Ishikawa (cell line): ENCODE measurements around the gene WSB1.

Source experiments
- EGR1 ChIP-seq: IDR thresholded peaks from 2 replicates; pipeline ENCODE4 v1.6.1; 2012
- EP300 ChIP-seq: IDR thresholded peaks from 2 replicates; pipeline ENCODE4 v1.6.1; 2012; ENCODE audit warnings: borderline replicate concordance
- TAF1 ChIP-seq: IDR thresholded peaks from 2 replicates; pipeline ENCODE4 v1.6.1; 2012; ENCODE audit warnings: low read depth, mild to moderate bottlenecking
- YY1 ChIP-seq: IDR thresholded peaks from 2 replicates; pipeline ENCODE4 v1.6.1; 2012; ENCODE audit warnings: low read depth
- ZBTB7A ChIP-seq: IDR thresholded peaks from 2 replicates; pipeline ENCODE4 v1.6.1; 2012; ENCODE audit warnings: low read depth
- TF ChIP-seq, protein P1 (sequence below): IDR thresholded peaks from 2 replicates; pipeline ENCODE4 v1.6.1; 2012; ENCODE audit warnings: low read depth, mild to moderate bottlenecking

DNA sequence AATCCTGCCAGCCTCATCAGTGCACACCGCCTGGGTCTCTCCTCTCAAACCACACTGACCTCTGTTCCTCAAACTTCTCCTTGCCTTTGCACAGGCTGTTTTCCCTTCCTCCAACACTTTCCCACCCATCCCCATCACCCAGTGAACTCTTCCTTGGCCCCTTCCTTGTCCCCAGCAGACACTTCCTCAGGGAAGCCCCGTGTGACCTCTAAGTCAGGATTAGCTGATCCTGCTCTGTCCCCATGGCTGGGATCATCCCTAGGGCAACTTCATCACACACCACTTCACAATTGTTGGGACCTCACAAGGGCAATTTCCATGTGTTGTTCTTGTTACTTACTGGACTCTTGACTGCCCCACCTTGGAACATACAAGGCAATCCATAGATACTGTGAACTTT, 67.8 kb downstream of the WSB1 start:
- TF ChIP-seq YY1, result no peak
- TF ChIP-seq ZBTB7A, result no peak
- TF ChIP-seq, protein P1, sequence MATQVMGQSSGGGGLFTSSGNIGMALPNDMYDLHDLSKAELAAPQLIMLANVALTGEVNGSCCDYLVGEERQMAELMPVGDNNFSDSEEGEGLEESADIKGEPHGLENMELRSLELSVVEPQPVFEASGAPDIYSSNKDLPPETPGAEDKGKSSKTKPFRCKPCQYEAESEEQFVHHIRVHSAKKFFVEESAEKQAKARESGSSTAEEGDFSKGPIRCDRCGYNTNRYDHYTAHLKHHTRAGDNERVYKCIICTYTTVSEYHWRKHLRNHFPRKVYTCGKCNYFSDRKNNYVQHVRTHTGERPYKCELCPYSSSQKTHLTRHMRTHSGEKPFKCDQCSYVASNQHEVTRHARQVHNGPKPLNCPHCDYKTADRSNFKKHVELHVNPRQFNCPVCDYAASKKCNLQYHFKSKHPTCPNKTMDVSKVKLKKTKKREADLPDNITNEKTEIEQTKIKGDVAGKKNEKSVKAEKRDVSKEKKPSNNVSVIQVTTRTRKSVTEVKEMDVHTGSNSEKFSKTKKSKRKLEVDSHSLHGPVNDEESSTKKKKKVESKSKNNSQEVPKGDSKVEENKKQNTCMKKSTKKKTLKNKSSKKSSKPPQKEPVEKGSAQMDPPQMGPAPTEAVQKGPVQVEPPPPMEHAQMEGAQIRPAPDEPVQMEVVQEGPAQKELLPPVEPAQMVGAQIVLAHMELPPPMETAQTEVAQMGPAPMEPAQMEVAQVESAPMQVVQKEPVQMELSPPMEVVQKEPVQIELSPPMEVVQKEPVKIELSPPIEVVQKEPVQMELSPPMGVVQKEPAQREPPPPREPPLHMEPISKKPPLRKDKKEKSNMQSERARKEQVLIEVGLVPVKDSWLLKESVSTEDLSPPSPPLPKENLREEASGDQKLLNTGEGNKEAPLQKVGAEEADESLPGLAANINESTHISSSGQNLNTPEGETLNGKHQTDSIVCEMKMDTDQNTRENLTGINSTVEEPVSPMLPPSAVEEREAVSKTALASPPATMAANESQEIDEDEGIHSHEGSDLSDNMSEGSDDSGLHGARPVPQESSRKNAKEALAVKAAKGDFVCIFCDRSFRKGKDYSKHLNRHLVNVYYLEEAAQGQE, result no peak
- no peak for TF ChIP-seq EGR1
- no peak for TF ChIP-seq TAF1
- no peak for TF ChIP-seq EP300
